CD4-positive, alpha-beta T cell treated with Interleukin-12 subunit alpha and Interleukin-12 subunit beta, for 1 hour (primary cell): ENCODE measurements around the gene ZNF652.

Experiments used
- DNase-seq: peaks from one replicate; pipeline ENCODE4 v3.0.0-alpha.2; 2020

Gene ZNF652

DNA sequence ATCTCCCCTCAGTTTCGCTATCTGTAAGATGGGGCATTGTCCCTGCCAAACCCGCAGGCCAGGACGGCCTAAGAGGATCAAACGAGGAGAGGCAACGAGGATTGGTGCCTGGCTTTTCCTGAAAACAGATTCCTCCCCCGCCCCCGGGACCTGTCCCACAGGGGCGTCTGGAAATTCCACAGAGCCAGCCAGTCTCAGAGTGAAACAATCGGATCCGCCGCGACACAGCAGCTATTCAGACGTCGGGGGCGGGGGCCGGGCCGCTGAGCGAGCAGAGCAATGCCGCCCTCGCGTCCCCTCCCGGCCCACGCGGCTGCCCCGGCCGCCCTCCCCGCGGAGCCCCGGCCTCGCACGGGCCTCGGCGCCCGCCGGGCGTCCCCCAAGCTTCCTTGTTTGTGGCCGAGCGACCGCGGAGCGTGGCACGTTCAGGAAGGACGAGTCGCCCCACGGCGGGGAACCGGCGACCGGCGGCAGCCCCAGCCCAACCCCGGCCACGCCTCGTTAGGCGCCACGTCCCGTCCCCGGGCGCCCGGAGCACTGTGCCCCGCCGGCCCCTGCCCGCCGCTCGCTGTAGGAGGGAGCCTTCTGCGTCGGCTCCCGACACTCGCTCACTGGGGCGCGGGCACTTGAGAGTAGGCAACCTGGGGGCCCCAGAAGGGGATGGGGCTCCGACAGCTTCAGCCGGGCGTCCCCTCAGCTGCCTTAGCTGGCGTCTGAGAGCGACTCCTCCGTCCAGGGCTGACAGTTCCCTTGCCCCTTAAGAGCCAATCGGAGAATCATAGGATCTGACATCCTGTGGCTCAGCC lies 101.8 kb downstream of the ZNF652 start:
- peak; percentile 46 for DNase-seq

DNA sequence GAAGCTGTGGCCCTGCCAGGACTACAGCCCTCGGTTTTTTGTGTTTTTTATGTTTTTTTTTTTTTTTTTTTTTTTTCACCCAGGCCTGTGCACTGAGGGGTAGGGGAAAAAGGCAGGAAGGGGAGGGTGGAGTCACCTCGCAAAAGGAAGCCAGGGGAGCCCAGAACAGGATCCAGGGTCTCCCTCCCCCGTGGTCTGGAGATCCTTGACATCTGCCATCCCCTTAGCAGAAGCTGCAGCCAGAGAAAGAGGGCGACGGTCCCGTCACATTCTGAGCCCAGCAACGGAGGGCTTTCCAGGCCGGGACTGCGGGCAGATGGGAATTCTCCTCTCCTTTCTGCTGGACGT lies 102.4 kb downstream of the ZNF652 start:
- no peak for DNase-seq

DNA sequence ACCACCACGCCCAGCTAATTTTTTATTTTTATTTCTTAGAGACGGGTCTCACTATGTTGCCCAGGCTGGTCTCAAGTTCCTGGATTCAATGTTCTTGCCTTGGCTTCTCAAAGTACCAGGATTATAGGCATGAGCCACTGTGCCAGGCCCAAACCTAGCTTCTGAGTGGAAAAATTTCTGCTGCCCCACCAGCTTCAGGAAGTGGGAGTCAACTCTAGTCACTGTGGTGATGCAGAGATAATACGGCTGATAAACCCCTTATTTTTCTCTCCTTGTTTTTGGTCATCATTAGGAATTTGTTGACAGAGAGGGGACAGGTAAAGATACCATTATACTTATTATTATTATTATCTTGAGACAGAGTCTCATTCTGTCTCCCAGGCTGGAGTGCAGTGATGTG lies 103.7 kb downstream of the ZNF652 start:
- DNase-seq: no peak

DNA sequence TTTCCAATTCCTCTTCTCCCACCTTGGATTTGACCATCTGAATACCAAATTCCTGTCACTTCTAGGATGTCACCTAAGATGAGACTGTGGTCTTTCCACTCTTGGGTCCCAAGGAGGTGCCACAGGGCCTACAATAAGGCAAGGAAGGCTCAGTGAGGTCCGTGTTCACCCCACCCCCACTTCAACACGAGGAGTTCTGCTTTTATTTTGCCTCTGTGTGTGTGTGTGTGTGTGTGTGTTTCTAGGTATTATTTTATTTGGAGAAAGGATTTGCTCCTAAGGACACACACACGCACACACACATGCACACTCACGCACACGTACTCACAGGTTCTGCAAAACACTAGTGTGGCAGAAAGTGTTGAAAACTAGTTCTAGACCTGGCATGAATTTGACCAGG lies 106.9 kb downstream of the ZNF652 start:
- no peak for DNase-seq

DNA sequence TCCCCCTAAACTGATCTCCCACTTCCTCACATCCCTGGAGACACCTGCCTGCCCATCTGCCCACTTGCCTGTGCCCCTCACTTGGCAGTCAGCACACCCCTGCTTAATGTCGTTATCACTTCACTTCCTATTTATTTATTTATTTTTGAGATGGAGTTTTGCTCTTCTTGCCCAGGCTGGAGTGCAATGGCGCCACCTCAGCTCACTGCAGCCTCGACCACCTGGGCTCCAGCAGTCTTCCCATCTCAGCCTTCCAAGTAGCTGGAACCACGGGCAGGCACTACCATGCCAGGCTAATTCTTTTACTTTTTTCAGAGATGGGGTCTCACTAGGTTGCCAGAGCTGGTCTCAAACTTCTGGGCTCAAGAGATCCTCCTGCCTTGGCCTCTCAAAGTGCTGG lies 108.0 kb downstream of the ZNF652 start:
- DNase-seq: no peak

DNA sequence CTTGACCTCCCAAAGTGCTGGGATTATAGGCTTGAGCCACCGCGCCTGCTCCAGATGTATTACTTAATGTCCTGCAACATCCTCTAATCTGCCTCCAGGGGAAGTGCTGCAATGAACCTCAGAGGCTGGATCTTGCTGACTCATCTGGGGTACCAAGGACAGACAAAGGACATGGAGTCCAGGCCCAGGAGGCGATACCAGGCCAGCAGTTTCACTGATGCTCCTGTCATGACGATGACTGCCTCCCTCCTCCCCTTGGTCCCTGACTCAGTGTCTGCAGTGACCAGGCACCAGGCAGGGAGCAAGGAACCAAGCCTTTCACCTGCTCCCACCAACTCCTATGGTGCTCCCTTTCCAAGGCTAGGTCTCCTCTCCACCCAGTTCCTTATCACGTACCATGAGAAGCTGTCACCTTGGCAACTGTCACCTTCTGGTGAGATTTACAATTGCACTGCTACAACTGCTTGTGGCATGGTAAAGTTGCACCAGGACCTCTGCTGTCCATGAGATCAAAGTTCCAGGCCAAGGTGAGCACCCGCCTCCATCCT lies 109.8 kb downstream of the ZNF652 start:
- DNase-seq: peak; percentile 7

DNA sequence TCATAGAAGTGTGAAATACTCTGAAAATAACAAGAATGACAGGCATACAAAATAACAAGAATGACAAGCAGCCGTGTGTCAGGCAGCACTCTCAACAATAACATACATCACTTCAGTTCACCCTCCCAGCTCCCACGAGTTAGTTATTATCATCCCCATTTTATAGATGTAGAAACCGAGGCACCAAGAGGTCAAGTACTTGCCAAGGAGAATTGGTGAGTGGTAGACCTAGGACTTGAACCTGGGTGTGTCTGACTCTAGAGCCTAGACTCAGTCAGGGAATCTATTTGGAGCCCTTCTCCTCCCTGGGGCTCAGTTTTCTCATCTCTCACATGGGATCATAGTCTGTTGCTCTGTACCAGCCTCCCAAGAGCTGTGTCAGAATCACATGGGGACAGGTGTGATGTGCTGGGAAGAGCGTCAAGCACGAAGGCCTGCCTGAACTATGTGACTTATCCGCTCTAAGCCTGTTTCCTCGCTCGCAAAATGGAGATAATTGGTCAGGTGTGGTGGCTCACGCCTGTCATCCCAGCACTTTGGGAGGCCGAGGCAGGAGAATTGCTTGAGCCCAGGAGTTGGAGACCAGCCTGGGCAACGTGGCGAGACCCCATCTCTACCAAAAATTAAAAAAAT lies 112.0 kb downstream of the ZNF652 start:
- no peak for DNase-seq

DNA sequence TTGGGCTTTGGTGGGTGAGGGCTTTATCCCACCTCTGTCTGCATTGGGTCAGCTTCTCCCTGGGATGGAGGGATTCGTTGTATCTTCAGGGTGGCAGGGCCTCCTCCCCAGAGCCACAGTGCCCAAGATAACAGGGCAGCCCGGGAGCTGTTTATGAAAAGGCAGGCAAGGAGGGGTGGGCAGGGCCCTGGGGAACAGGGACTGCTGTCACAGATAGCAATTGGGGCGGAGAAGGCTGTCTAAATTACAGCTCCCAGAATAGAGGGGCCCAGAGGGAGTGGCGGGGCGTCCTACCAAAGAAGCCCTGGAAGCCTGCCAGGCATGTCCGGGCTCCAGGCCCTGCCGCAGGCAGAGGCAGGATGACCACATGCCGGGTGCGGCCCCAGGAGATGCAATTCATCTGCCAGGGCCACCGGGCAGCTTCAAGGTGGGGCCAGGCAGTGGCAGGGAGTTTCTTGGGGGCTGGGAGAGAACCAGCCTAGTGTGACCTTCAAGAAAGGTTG lies 112.7 kb downstream of the ZNF652 start:
- DNase-seq: no peak

DNA sequence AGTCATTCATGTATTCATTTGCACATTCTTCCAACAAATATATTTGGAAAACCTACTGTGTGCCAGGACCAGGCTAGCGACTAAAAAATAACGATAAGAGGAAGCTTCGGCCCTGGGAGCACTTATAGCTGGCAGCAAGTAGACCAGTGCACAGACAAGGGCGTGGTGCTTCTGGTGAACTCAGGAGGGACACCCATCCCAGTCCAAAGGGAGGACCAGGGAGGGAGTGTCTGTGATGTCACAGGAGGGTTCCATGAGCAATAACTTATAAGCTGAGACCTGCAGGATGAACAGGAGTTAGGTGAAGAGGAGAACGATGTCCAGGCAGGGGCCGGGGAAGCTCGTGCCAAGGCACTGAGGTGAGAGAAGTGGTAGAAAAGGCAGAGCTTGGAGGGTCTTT lies 114.1 kb downstream of the ZNF652 start:
- DNase-seq: no peak

DNA sequence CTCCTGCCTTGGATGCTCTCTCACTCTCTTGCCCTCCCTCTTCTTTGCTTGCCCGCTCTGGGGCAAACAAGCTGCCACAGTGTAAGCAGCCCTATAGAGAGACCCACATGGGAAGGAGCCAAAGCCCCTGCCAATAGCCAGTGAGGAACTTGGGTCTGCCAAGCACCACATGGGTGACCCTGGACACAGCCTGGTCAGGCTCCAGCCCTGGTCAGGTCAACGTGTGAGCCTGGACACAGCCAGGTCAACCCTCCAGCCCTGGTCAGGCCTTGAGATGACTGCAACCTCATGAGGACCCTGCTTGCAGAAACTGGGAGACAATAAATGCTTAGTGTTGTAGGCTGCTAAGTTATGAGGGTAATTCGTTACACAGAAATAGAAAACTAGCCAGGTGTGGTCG lies 117.2 kb downstream of the ZNF652 start:
- DNase-seq: no peak
